MM.1S (cell line): Measurements from ENCODE around the gene MLLT10.

Experiments used
- DNase-seq: peaks from one replicate; pipeline ENCODE4 v3.0.0-alpha.2; 2015
- H2AFZ ChIP-seq: fragments of 300-600 bp; sonication (generic); 2 replicates; pipeline ENCODE4 v1.6.0; 2016; ENCODE audit warnings: antibody characterized with exemption, low read length
- H3F3A ChIP-seq: fragments of 300-600 bp; sonication (generic); 2 replicates; pipeline ENCODE4 v1.6.1; 2016; ENCODE audit warnings: mild to moderate bottlenecking, antibody characterized with exemption, low read length, moderate library complexity, mixed read lengths; ENCODE audit not compliant: insufficient read depth
- H3K27ac ChIP-seq: fragments of 300-600 bp; sonication (generic); 2 replicates; pipeline ENCODE4 v1.5.1; 2016; ENCODE audit warnings: mild to moderate bottlenecking, low read length
- H3K27me3 ChIP-seq: fragments of 300-600 bp; sonication (generic); replicated peaks from 2 replicates; pipeline ENCODE4 v1.6.0; 2016; ENCODE audit warnings: low read length; ENCODE audit not compliant: insufficient read depth
- H3K36me3 ChIP-seq: fragments of 300-600 bp; sonication (generic); replicated peaks from 2 replicates; pipeline ENCODE4 v1.6.1; 2016; ENCODE audit warnings: mild to moderate bottlenecking, low read length, mixed read lengths; ENCODE audit not compliant: insufficient read depth
- H3K4me1 ChIP-seq: fragments of 300-600 bp; sonication (generic); 2 replicates; pipeline ENCODE4 v1.6.1; 2016; ENCODE audit warnings: low read length, mixed read lengths
- H3K4me2 ChIP-seq: fragments of 300-600 bp; sonication (generic); 2 replicates; pipeline ENCODE4 v1.6.0; 2016; ENCODE audit warnings: low read depth, low read length
- H3K4me3 ChIP-seq: fragments of 300-600 bp; sonication (generic); 2 replicates; pipeline ENCODE4 v1.5.1; 2016; ENCODE audit warnings: low read length, mixed read lengths
- H3K79me2 ChIP-seq: fragments of 300-600 bp; sonication (generic); 2 replicates; pipeline ENCODE4 v1.6.1; 2016; ENCODE audit warnings: mixed run types, low read length, mixed read lengths
- H3K9ac ChIP-seq: fragments of 300-600 bp; sonication (generic); 2 replicates; pipeline ENCODE4 v1.6.1; 2016; ENCODE audit warnings: low read length, mixed read lengths
- H3K9me2 ChIP-seq: fragments of 300-600 bp; sonication (generic); replicated peaks from 2 replicates; pipeline ENCODE4 v1.6.1; 2016; ENCODE audit warnings: mild to moderate bottlenecking, low read length, mixed read lengths; ENCODE audit not compliant: insufficient read depth
- H3K9me3 ChIP-seq: fragments of 300-600 bp; sonication (generic); replicated peaks from 2 replicates; pipeline ENCODE4 v1.6.1; 2016; ENCODE audit warnings: mild to moderate bottlenecking, low read length, mixed read lengths; ENCODE audit not compliant: insufficient read depth
- H4K20me1 ChIP-seq: fragments of 300-600 bp; sonication (generic); 2 replicates; pipeline ENCODE4 v1.6.1; 2016; ENCODE audit warnings: mild to moderate bottlenecking, low read length, moderate library complexity, mixed read lengths; ENCODE audit not compliant: insufficient read depth
- EZH2 ChIP-seq: fragments of 300-600 bp; sonication (generic); optimal IDR thresholded peaks from 2 replicates; pipeline ENCODE3; 2017; ENCODE audit warnings: low read depth, mild to moderate bottlenecking, antibody characterized with exemption, low read length, mixed read lengths
- EZH2phosphoT487 ChIP-seq: fragments of 300-600 bp; sonication (generic); IDR thresholded peaks from 2 replicates; pipeline ENCODE4 v1.6.1; 2018; ENCODE audit warnings: antibody characterized with exemption, low read length
- TF ChIP-seq, protein P1 (sequence below): fragments of 300-600 bp; sonication (generic); IDR thresholded peaks from 2 replicates; pipeline ENCODE4 v1.5.1; 2016; ENCODE audit warnings: antibody characterized with exemption, low read length, mixed read lengths

Gene MLLT10

DNA sequence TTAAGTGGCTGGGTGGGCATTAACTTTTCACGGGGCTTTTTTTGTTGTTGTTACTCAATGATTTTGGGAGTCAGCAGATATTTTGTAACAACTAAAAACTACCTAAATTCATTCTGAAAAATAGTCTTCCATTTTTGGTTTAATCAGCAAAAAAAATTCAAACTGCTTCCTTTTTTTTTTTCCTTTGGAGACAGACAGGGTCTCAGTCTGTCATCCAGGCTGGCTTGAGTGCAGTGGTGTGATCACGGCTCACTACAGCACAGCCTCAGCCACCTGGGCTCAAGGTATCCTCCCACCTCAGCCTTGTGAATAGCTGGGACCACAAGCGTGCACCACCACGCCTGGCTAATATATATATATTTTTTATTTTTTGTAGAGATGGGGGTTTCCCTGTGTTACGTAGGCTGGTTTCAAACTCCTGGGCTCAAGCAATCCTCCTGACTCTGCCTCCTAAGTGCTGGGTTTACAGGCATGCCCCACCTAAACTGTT lies 45.0 kb upstream of the MLLT10 start:
- Histone ChIP-seq H3K9me2 (no peaks in the 10 kb centered on the region), H3K4me3 (no peak overlapping the region), H4K20me1 (no peaks in the 10 kb centered on the region), H3K27me3 (no peaks in the 10 kb centered on the region), H3K4me1 (no peaks in the 10 kb centered on the region), H3K27ac (no peak overlapping the region), H3F3A (no peaks in the 10 kb centered on the region), H3K9ac (no peak overlapping the region), H3K4me2 (no peak overlapping the region), H3K36me3 (no peaks in the 10 kb centered on the region), H3K9me3 (no peaks in the 10 kb centered on the region), H3K79me2 (no peaks in the 10 kb centered on the region), H2AFZ (no peak overlapping the region)
- no peak for DNase-seq
- no peak for TF ChIP-seq EZH2phosphoT487
- no peak for TF ChIP-seq EZH2
- TF ChIP-seq, protein P1, sequence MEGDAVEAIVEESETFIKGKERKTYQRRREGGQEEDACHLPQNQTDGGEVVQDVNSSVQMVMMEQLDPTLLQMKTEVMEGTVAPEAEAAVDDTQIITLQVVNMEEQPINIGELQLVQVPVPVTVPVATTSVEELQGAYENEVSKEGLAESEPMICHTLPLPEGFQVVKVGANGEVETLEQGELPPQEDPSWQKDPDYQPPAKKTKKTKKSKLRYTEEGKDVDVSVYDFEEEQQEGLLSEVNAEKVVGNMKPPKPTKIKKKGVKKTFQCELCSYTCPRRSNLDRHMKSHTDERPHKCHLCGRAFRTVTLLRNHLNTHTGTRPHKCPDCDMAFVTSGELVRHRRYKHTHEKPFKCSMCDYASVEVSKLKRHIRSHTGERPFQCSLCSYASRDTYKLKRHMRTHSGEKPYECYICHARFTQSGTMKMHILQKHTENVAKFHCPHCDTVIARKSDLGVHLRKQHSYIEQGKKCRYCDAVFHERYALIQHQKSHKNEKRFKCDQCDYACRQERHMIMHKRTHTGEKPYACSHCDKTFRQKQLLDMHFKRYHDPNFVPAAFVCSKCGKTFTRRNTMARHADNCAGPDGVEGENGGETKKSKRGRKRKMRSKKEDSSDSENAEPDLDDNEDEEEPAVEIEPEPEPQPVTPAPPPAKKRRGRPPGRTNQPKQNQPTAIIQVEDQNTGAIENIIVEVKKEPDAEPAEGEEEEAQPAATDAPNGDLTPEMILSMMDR, result no peak

DNA sequence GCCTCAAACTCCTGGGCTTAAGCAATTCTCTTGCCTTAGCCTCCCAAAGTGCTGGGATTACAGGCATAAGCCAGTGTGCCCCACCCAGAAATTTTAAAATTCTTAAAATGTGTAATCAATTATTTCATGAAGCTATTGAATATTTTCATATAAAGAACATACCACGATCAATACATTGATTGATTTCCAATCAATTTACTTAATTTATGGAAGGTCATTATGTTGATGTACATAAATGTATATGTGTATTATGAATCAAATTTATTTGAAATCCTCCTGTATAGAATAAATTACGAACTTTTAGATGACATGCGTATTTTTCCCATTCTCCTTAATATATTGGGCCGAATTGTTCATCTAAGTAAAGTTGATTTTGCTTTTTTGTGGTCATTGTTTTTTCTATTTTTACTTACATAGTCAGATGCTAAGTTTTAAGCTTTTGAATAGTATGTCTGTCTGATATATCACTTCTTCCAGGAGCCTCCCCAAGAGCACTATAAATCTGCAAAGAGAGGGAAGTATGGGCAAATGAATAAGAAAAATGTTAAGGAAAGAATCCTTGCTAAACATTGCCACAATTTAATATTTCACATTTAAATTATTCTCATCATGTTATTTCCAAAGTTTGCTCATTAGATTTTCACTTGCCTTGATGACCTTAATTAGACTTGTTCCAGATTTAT lies 43.9 kb upstream of the MLLT10 start:
- Histone ChIP-seq H2AFZ (no peak overlapping the region), H3F3A (peaks cover 2% of the 10 kb centered on the region; the same call in 1 of the 2 replicates), H3K4me3 (no peak overlapping the region), H3K9me3 (no peaks in the 10 kb centered on the region), H3K9me2 (no peaks in the 10 kb centered on the region), H3K9ac (no peak overlapping the region), H3K4me2 (no peak overlapping the region), H4K20me1 (no peaks in the 10 kb centered on the region), H3K27me3 (no peaks in the 10 kb centered on the region), H3K27ac (no peak overlapping the region), H3K79me2 (no peaks in the 10 kb centered on the region), H3K36me3 (no peaks in the 10 kb centered on the region), H3K4me1 (no peaks in the 10 kb centered on the region)
- no peak for DNase-seq
- TF ChIP-seq EZH2 (no peak), EZH2phosphoT487 (no peak)
- TF ChIP-seq, protein P1, result no peak

DNA sequence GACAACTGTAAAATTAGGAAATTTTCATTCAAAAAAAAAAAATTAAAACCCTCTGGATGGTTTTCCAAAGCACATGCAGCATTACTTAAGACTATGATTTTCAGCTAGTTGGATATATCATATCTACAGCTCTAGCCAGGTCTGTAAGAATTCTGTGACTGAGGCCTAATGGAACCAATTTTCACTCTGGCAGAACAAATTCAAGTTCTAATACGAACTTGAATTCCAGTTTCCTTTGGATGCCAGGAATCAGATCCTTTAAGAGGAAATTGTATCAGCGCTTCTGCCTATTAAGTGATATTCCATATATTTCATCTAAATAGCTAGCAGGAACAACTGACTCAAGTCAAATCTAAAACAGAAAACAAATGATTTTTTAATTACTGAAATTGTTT lies 43.3 kb upstream of the MLLT10 start:
- no peaks in the 10 kb centered on the region for H3K79me2 ChIP-seq
- no peaks in the 10 kb centered on the region for H3K36me3 ChIP-seq
- no peaks in the 10 kb centered on the region for H3K4me1 ChIP-seq
- H3K9ac ChIP-seq, result no peak overlapping the region
- DNase-seq, result no peak
- H3K9me2 ChIP-seq, result no peaks in the 10 kb centered on the region
- TF ChIP-seq, protein P1, result no peak
- no peak for TF ChIP-seq EZH2
- no peak for TF ChIP-seq EZH2phosphoT487
- no peaks in the 10 kb centered on the region for H3K9me3 ChIP-seq
- H2AFZ ChIP-seq, result no peak overlapping the region
- H3K4me3 ChIP-seq, result no peak overlapping the region
- H4K20me1 ChIP-seq, result no peaks in the 10 kb centered on the region
- H3F3A ChIP-seq, result peaks cover 3% of the 10 kb centered on the region; the same call in 1 of the 2 replicates
- no peak overlapping the region for H3K27ac ChIP-seq
- no peaks in the 10 kb centered on the region for H3K27me3 ChIP-seq
- no peak overlapping the region for H3K4me2 ChIP-seq
